Measurements from ENCODE around the gene LRPPRC. TPM values are rescaled to one million over a fixed set of nuclear protein-coding genes. Genes with fewer than 3 reads are reported as not detected.

The LRPPRC gene
- total and polyA plus RNA-seq, 10 of the 15 experiments (the other 5 are each of a cell fraction or from before 2014, with no cell fraction given), result 34.1 to 152 (median 97.0) TPM

DNA sequence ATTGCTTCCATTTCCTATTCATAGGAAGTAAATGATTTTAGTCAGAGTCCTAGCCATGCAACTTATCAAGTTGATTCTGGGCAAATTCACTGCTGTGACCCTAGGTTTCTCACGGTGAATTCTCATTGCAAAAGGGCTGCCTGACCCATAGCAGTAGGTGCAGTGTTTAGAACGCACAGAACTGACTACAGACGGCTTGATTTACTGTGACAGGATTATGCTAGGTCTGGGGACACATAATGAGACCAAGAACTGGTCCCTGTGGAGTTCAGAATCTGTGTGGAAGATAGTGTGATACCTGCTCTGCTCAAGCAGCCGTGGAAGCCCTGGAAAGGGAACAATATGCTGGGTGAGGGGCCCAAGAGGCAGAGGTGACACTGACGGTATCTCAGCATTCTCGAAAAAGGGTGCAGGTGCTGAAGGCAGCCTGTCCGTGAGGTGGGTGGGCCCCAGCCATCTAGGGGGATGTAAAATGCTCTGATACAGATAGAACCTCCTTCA lies 110.6 kb downstream of the LRPPRC start:
- in situ Hi-C loops (cut with MboI), result no loop called here
- RAD21 ChIA-PET (ENCODE audit: unreplicated experiment), result no interaction called here
- ATAC-seq, result no peak

More for the DNA sequence above, 110.6 kb downstream of the LRPPRC start:
- no peaks in the 10 kb centered on the region for H3K9me3 ChIP-seq (replicated peaks; ENCODE audit: control insufficient read depth, insufficient read depth, low read length)
- POLR2A ChIA-PET, result no interaction called here
- no peak overlapping the region for H2AFZ ChIP-seq (ENCODE audit: control insufficient read depth, low read depth, low read length)
- TF ChIP-seq EZH2 (IDR thresholded peaks at IDR 0.05; ENCODE audit: borderline replicate concordance, control insufficient read depth, low read depth, low read length), result no peak
- TF ChIP-seq ASH2L (IDR thresholded peaks at IDR 0.05; ENCODE audit: borderline replicate concordance, low read depth), result no peak
- TF ChIP-seq ETV6 (conservative IDR thresholded peaks at IDR 0.05 in 1 of 2, IDR thresholded peaks at IDR 0.05 in 1 of 2; ENCODE audit: borderline replicate concordance in 1 of 2, low read depth in 1 of 2), result no peak
- TF ChIP-seq ZNF24 (IDR thresholded peaks at IDR 0.05), result no peak
- TF ChIP-seq PAX5 (IDR thresholded peaks at IDR 0.05; ENCODE audit: borderline replicate concordance, low read depth, low read length), result no peak
- TF ChIP-seq, protein P1, sequence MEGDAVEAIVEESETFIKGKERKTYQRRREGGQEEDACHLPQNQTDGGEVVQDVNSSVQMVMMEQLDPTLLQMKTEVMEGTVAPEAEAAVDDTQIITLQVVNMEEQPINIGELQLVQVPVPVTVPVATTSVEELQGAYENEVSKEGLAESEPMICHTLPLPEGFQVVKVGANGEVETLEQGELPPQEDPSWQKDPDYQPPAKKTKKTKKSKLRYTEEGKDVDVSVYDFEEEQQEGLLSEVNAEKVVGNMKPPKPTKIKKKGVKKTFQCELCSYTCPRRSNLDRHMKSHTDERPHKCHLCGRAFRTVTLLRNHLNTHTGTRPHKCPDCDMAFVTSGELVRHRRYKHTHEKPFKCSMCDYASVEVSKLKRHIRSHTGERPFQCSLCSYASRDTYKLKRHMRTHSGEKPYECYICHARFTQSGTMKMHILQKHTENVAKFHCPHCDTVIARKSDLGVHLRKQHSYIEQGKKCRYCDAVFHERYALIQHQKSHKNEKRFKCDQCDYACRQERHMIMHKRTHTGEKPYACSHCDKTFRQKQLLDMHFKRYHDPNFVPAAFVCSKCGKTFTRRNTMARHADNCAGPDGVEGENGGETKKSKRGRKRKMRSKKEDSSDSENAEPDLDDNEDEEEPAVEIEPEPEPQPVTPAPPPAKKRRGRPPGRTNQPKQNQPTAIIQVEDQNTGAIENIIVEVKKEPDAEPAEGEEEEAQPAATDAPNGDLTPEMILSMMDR (IDR thresholded peaks at IDR 0.05 in 2 of 3, conservative IDR thresholded peaks at IDR 0.05 in 1 of 3; ENCODE audit: control insufficient read depth in 2 of 3, extremely low read depth in 1 of 3, insufficient read depth in 1 of 3, low read depth in 3 of 3, low read length in 3 of 3), result no peak
- no peak for TF ChIP-seq SMAD5 (IDR thresholded peaks at IDR 0.05; ENCODE audit: low read depth)
- no peak for TF ChIP-seq RUNX3 (IDR thresholded peaks at IDR 0.05; ENCODE audit: low read length)
- no peak for TF ChIP-seq SP1 (IDR thresholded peaks at IDR 0.05; ENCODE audit: low read depth, low read length)
- no peak for TF ChIP-seq WRNIP1 (IDR thresholded peaks at IDR 0.05; ENCODE audit: borderline replicate concordance, low read depth, low read length)
- TF ChIP-seq HDAC2 (IDR thresholded peaks at IDR 0.05), result no peak
- TF ChIP-seq CREM (IDR thresholded peaks at IDR 0.05; ENCODE audit: low read depth), result no peak
- no peak for TF ChIP-seq SREBF2 (IDR thresholded peaks at IDR 0.05; ENCODE audit: low read length)
- no peak for TF ChIP-seq DPF2 (IDR thresholded peaks at IDR 0.05)
- no peak for TF ChIP-seq TARDBP (IDR thresholded peaks at IDR 0.05; ENCODE audit: borderline replicate concordance)
- no peak for TF ChIP-seq CHD1 (IDR thresholded peaks at IDR 0.05; ENCODE audit: low read depth, low read length)
- WGBS (ENCODE audit: insufficient coverage, insufficient replicate concordance, low lambda C conversion rate, missing lambda C conversion rate), result 73% methylated on average over 7 of the region's 7 CpGs
- no peaks in the 10 kb centered on the region for H4K20me1 ChIP-seq (ENCODE audit: control insufficient read depth, insufficient read depth)
- H3K4me1 ChIP-seq (ENCODE audit: control insufficient read depth, insufficient read depth, low read length), result 0 out of 2 replicates have a peak, but pooled peaks cover 2% of the 10 kb centered on the region
- DNase-seq (ENCODE audit: low read depth, low spot score) (no peak), FAIRE-seq (no peak)
- no peaks in the 10 kb centered on the region for H3K27me3 ChIP-seq (replicated peaks in 1 of 2; ENCODE audit: control insufficient read depth in 2 of 2, insufficient read depth in 2 of 2, low read length in 1 of 2)
- H3K79me2 ChIP-seq (ENCODE audit: control insufficient read depth, insufficient read depth, low read length), result no peaks in the 10 kb centered on the region
- no peak overlapping the region for H3K27ac ChIP-seq (ENCODE audit: control insufficient read depth, insufficient read depth)
- peaks cover 9 to 26% of the 10 kb centered on the region in 2 experiments for H3K36me3 ChIP-seq (ENCODE audit: control insufficient read depth in 2 of 2, insufficient read depth in 2 of 2, low read length in 1 of 2)
- CTCF ChIA-PET, result no interaction called here
- H3K4me2 ChIP-seq (ENCODE audit: control insufficient read depth, insufficient read depth), result no peak overlapping the region
- intact Hi-C loops (cut with micrococcal nuclease; ENCODE audit: unreplicated experiment), result no loop called here
- no TSS peak for BruUV-seq (replicated peaks)
- SMC1A ChIA-PET (ENCODE audit: uncharacterized antibody, unreplicated experiment), result no interaction called here
- H3K4me3 ChIP-seq, result no peak overlapping the region
- no peak overlapping the region for H3K9ac ChIP-seq (ENCODE audit: control insufficient read depth, insufficient read depth, low read length)
